Measurements from ENCODE around the gene CATSPER4. TPM values are rescaled to one million over a fixed set of nuclear protein-coding genes. Genes with fewer than 3 reads are reported as not detected.

Gene CATSPER4
- polyA plus RNA-seq, 1 donor from 2014 or later: not detected

- H3K79me2 ChIP-seq (replicated peaks; ENCODE audit: insufficient read depth, low read length): no peaks in the 10 kb centered on the region
- H3K27me3 ChIP-seq (ENCODE audit: insufficient read depth, low read depth, low read length): no peaks in the 10 kb centered on the region
- no peak overlapping the region for H3K9ac ChIP-seq (ENCODE audit: low read length)
- H3K27ac ChIP-seq (ENCODE audit: low read length): no peak overlapping the region
- no peaks in the 10 kb centered on the region for H3K36me3 ChIP-seq (ENCODE audit: insufficient read depth, low read length)
- H3K9me2 ChIP-seq (ENCODE audit: insufficient read depth, low read length): no peaks in the 10 kb centered on the region
- no peaks in the 10 kb centered on the region for H3F3A ChIP-seq (ENCODE audit: insufficient read depth, low read length, poor library complexity, severe bottlenecking)
- H3K4me3 ChIP-seq (ENCODE audit: low read length): no peak overlapping the region
- H2AFZ ChIP-seq (ENCODE audit: low read depth, low read length): no peak overlapping the region
- no peaks in the 10 kb centered on the region for H4K20me1 ChIP-seq (ENCODE audit: insufficient read depth)
- no peak overlapping the region for H3K4me2 ChIP-seq (ENCODE audit: low read length)
- TF ChIP-seq SMC3 (conservative IDR thresholded peaks at IDR 0.05; ENCODE audit: poor library complexity) (no peak), RAD21 (conservative IDR thresholded peaks at IDR 0.05) (no peak), EZH2 (IDR thresholded peaks at IDR 0.05; ENCODE audit: borderline replicate concordance, insufficient read depth, low read length, poor library complexity, severe bottlenecking) (no peak), MXI1 (conservative IDR thresholded peaks at IDR 0.05; ENCODE audit: poor library complexity, severe bottlenecking) (no peak), TAF1 (IDR thresholded peaks at IDR 0.05; ENCODE audit: low read depth) (no peak), CTCF (IDR thresholded peaks at IDR 0.05; ENCODE audit: poor library complexity, severe bottlenecking) (no peak)
- no peaks in the 10 kb centered on the region for H3K9me3 ChIP-seq (ENCODE audit: low read length)
Observed at GRCh38 chr1:26148887-26149286, 41.5 kb upstream of the CATSPER4 start.

- Histone ChIP-seq H3K9ac (ENCODE audit: low read length) (no peak overlapping the region), H3K4me2 (ENCODE audit: low read length) (no peak overlapping the region), H3K4me3 (ENCODE audit: low read length) (no peak overlapping the region), H2AFZ (ENCODE audit: low read depth, low read length) (no peak overlapping the region), H3K9me2 (ENCODE audit: insufficient read depth, low read length) (no peaks in the 10 kb centered on the region), H3K36me3 (ENCODE audit: insufficient read depth, low read length) (no peaks in the 10 kb centered on the region), H3K9me3 (ENCODE audit: low read length) (no peaks in the 10 kb centered on the region), H3F3A (ENCODE audit: insufficient read depth, low read length, poor library complexity, severe bottlenecking) (no peaks in the 10 kb centered on the region), H3K27ac (ENCODE audit: low read length) (no peak overlapping the region), H3K79me2 (replicated peaks; ENCODE audit: insufficient read depth, low read length) (no peaks in the 10 kb centered on the region), H4K20me1 (ENCODE audit: insufficient read depth) (no peaks in the 10 kb centered on the region), H3K27me3 (ENCODE audit: insufficient read depth, low read depth, low read length) (peaks cover 5% of the 10 kb centered on the region)
- no peak for TF ChIP-seq MXI1 (conservative IDR thresholded peaks at IDR 0.05; ENCODE audit: poor library complexity, severe bottlenecking)
- TF ChIP-seq REST (IDR thresholded peaks at IDR 0.05; ENCODE audit: borderline replicate concordance): no peak
Observed at GRCh38 chr1:26153966-26154532, 36.4 kb upstream of the CATSPER4 start.

DNA sequence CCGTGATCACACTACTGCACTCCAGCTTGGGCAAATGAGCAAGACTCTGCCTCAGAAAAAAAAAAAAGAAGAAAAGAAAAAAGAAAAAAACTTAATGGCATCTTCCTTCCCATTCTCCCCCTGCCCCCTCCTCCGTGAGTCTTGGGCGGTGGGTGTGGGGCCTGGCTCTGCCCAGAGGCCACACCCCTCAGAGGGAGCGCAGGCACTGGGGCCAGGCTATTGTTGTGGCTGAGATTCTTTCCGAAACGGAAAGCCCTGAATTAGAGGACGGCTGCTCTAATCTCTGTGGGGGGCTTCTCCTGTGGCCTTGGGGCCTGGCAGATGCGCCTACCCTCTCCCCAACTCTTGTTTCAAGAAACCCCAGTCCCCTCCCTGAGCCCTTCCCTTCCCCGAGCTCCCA is 35.7 kb upstream of the CATSPER4 start:
- no peak overlapping the region for H3K4me3 ChIP-seq (ENCODE audit: low read length)
- no peak overlapping the region for H3K27ac ChIP-seq (ENCODE audit: low read length)
- H3K9ac ChIP-seq (ENCODE audit: low read length): no peak overlapping the region
- H3K4me2 ChIP-seq (ENCODE audit: low read length): no peak overlapping the region
- TF ChIP-seq RAD21 (conservative IDR thresholded peaks at IDR 0.05): no peak
- no peak for TF ChIP-seq SMC3 (conservative IDR thresholded peaks at IDR 0.05; ENCODE audit: poor library complexity)
- TF ChIP-seq EP300 (conservative IDR thresholded peaks at IDR 0.05; ENCODE audit: poor library complexity, severe bottlenecking): no peak
- no peak for TF ChIP-seq REST (IDR thresholded peaks at IDR 0.05; ENCODE audit: borderline replicate concordance)
- no peak for TF ChIP-seq MXI1 (conservative IDR thresholded peaks at IDR 0.05; ENCODE audit: poor library complexity, severe bottlenecking)
- no peak for TF ChIP-seq EZH2 (IDR thresholded peaks at IDR 0.05; ENCODE audit: borderline replicate concordance, insufficient read depth, low read length, poor library complexity, severe bottlenecking)
- no peak for TF ChIP-seq TAF1 (IDR thresholded peaks at IDR 0.05; ENCODE audit: low read depth)
- no peak overlapping the region for H2AFZ ChIP-seq (ENCODE audit: low read depth, low read length)
- no peaks in the 10 kb centered on the region for H3K36me3 ChIP-seq (ENCODE audit: insufficient read depth, low read length)
- no peaks in the 10 kb centered on the region for H3K9me2 ChIP-seq (ENCODE audit: insufficient read depth, low read length)
- H3K79me2 ChIP-seq (replicated peaks; ENCODE audit: insufficient read depth, low read length): no peaks in the 10 kb centered on the region
- no peaks in the 10 kb centered on the region for H4K20me1 ChIP-seq (ENCODE audit: insufficient read depth)
- peaks cover 5% of the 10 kb centered on the region for H3K27me3 ChIP-seq (ENCODE audit: insufficient read depth, low read depth, low read length)
- no peaks in the 10 kb centered on the region for H3F3A ChIP-seq (ENCODE audit: insufficient read depth, low read length, poor library complexity, severe bottlenecking)
- H3K9me3 ChIP-seq (ENCODE audit: low read length): no peaks in the 10 kb centered on the region

Data from neural cell (in vitro differentiated cells).